CD14-positive monocyte (primary cell): ENCODE results near the gene EPYC. TPM values are rescaled to one million over a fixed set of nuclear protein-coding genes. Genes with fewer than 3 reads are reported as not detected.
A peak's percentile ranks its signal among the peaks of the same experiment; 100 is the strongest.

ENCODE experiments used
- DNase-seq, 3 donors: peaks; one replicate each; pipeline ENCODE4 v3.0.0-alpha.2; 2011 to 2022
- H2AFZ ChIP-seq: 2 replicates; pipeline ENCODE4 v1.6.0; 2012; ENCODE audit warnings: mild to moderate bottlenecking, low read depth, low read length, inconsistent platforms; ENCODE audit not compliant: insufficient read depth, poor library complexity, severe bottlenecking
- H3K27ac ChIP-seq, 2 donors: 1 replicate in 1 of 2; 2 replicates in 1 of 2; pipeline ENCODE4 v1.5.1; 2012 to 2013; ENCODE audit warnings: low read length in 2 of 2, control low read depth in 1 of 2, inconsistent platforms in 1 of 2, low read depth in 1 of 2, mild to moderate bottlenecking in 1 of 2
- H3K27me3 ChIP-seq, 2 donors: one replicate each; pipeline versions ENCODE4 v1.6.0 to v1.6.1; 2011 to 2013; ENCODE audit warnings: low read length in 2 of 2; ENCODE audit not compliant: control insufficient read depth in 2 of 2, insufficient read depth in 2 of 2
- H3K36me3 ChIP-seq, 2 donors: replicated peaks in 1 of 2; 1 replicate in 1 of 2; 2 replicates in 1 of 2; pipeline versions ENCODE4 v1.5.1 to v1.6.1; 2012 to 2013; ENCODE audit warnings: low read length in 2 of 2, control low read depth in 1 of 2, inconsistent platforms in 1 of 2, mild to moderate bottlenecking in 1 of 2; ENCODE audit not compliant: insufficient read depth in 2 of 2, control insufficient read depth in 1 of 2
- H3K4me1 ChIP-seq, 2 donors: 1 replicate in 1 of 2; 2 replicates in 1 of 2; pipeline versions ENCODE4 v1.5.1 to v1.6.1; 2012 to 2013; ENCODE audit warnings: low read length in 2 of 2, control low read depth in 1 of 2, inconsistent platforms in 1 of 2, mild to moderate bottlenecking in 1 of 2, moderate library complexity in 1 of 2; ENCODE audit not compliant: insufficient read depth in 2 of 2, control insufficient read depth in 1 of 2
- H3K4me2 ChIP-seq: replicated peaks from 2 replicates; pipeline ENCODE3; 2012; ENCODE audit warnings: low read length, moderate library complexity, mild to moderate bottlenecking; ENCODE audit not compliant: poor library complexity, severe bottlenecking; ENCODE audit errors: extremely low read depth
- H3K4me3 ChIP-seq, 3 experiments: fragments of 200-600 bp in 1 of 3; sonication (generic) in 1 of 3; replicated peaks in 1 of 3; 1 replicate in 2 of 3; 2 replicates in 1 of 3; pipeline ENCODE4 v1.5.1; 2011 to 2013; ENCODE audit warnings: low read length in 3 of 3, mild to moderate bottlenecking in 3 of 3, control low read depth in 2 of 3, low read depth in 2 of 3, inconsistent platforms in 1 of 3, moderate library complexity in 1 of 3
- H3K79me2 ChIP-seq: 2 replicates; pipeline ENCODE4 v1.6.0; 2012; ENCODE audit warnings: mild to moderate bottlenecking, control low read depth, inconsistent platforms, low read length, moderate library complexity; ENCODE audit not compliant: insufficient read depth
- H3K9ac ChIP-seq: 2 replicates; pipeline ENCODE4 v1.6.0; 2017; ENCODE audit warnings: low read length, mild to moderate bottlenecking; ENCODE audit not compliant: insufficient read depth, poor library complexity, severe bottlenecking
- H3K9me3 ChIP-seq, 2 donors: replicated peaks in 1 of 2; 1 replicate in 1 of 2; 2 replicates in 1 of 2; pipeline versions ENCODE4 v1.5.1 to v1.6.1; 2012 to 2013; ENCODE audit warnings: low read length in 2 of 2, control low read depth in 1 of 2; ENCODE audit not compliant: control insufficient read depth in 1 of 2, insufficient read depth in 1 of 2
- H4K20me1 ChIP-seq: 2 replicates; pipeline ENCODE4 v1.6.0; 2012; ENCODE audit warnings: mild to moderate bottlenecking, low read length, control low read depth, moderate library complexity; ENCODE audit not compliant: insufficient read depth
- H3K27ac Mint-ChIP-seq, 7 donors: one replicate each; pipeline ENCODE4 v1.8.0; 2020; ENCODE audit warnings: mild to moderate bottlenecking in 7 of 7, mixed read lengths in 7 of 7, moderate library complexity in 6 of 7, inconsistent platforms in 2 of 7
- H3K27me3 Mint-ChIP-seq, 3 donors: one replicate each; pipeline ENCODE4 v1.8.0; 2021 to 2022; ENCODE audit warnings: low read depth in 3 of 3, mild to moderate bottlenecking in 3 of 3, mixed read lengths in 3 of 3, moderate library complexity in 3 of 3, inconsistent platforms in 1 of 3
- H3K36me3 Mint-ChIP-seq, 2 donors: one replicate each; pipeline ENCODE4 v1.8.0; 2020; ENCODE audit warnings: mixed read lengths in 2 of 2, inconsistent platforms in 1 of 2, mild to moderate bottlenecking in 1 of 2
- H3K4me1 Mint-ChIP-seq: one replicate; pipeline ENCODE4 v1.8.0; 2020; ENCODE audit warnings: mild to moderate bottlenecking, mixed read lengths
- H3K4me3 Mint-ChIP-seq, 2 donors: one replicate each; pipeline ENCODE4 v1.8.0; 2020; ENCODE audit warnings: mild to moderate bottlenecking in 2 of 2, mixed read lengths in 2 of 2, moderate library complexity in 1 of 2
- H3K9me3 Mint-ChIP-seq, 7 donors: one replicate each; pipeline ENCODE4 v1.8.0; 2020 to 2022; ENCODE audit warnings: mixed read lengths in 7 of 7, mild to moderate bottlenecking in 6 of 7, moderate library complexity in 6 of 7, inconsistent platforms in 2 of 7
- WGBS: methylation state at CpG from one replicate; pipeline ENCODE4 v1.1.5; 2013; ENCODE audit warnings: missing lambda C conversion rate; ENCODE audit not compliant: insufficient coverage; 5-methylcytosine and 5-hydroxymethylcytosine counted together
- intact Hi-C, 2 donors: fragments of 100-400 bp; cut with micrococcal nuclease; formaldehyde crosslinking; loops; one replicate each; pipeline versions ENCODE4 v1.15.0 to v1.15.1; 2023
- polyA plus RNA-seq, 3 donors: library from polyadenylated mRNA; depleted of rRNA in 1 of 3; unstranded in 2 of 3; stranded (reverse) in 1 of 3; fragments of 300-500 nt in 2 of 3; fragments of >200 nt in 1 of 3; fragmentation: Illumina TruSeq in 2 of 3; gene quantifications; 1 replicate in 2 of 3; 2 replicates in 1 of 3; pipeline ENCODE4 v1.2.3, GENCODE V29; 2012 to 2021
- TF ChIP-seq, protein P1 (sequence below): fragments of 200-600 bp; IDR thresholded peaks from one replicate; pipeline ENCODE4 v1.8.0; 2022; ENCODE audit warnings: antibody characterized with exemption, mild to moderate bottlenecking

EPYC gene
- polyA plus RNA-seq, 3 donors = not detected

DNA sequence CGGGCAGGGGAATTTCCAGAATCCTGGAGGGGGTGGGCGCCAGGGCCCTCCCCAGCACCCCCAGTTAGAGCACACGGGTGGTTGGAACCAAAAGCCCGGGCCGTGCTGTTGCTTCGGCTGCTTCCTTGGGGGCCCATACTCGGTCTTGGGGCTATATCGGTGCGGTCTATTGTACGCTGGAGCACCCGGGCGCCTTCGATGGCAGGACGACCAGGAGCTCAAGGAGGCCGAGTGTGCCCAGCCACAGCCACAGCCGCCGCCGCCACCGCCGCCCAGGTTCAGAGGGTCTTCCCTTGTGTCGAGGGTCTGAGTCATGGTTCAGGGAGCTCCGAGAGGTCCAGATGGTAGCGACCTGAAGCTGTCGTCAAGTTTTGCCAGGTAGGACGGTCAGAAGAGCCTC is 50.3 kb downstream of the EPYC start:
- Histone ChIP-seq H3K79me2 (no peaks in the 10 kb centered on the region), H2AFZ (no peak overlapping the region), H3K4me1 (no peaks in the 10 kb centered on the region), H3K9ac (no peak overlapping the region), H3K4me2 (no peak overlapping the region), H4K20me1 (no peaks in the 10 kb centered on the region), H3K4me3 (no peak overlapping the region), H3K27ac (no peak overlapping the region), H3K9me3 (peaks cover 0 to 15% of the 10 kb centered on the region in 2 donors), H3K27me3 (no peaks in the 10 kb centered on the region), H3K36me3 (no peaks in the 10 kb centered on the region)
- Mint-ChIP-seq H3K27me3 (no peaks in the 10 kb centered on the region), H3K4me1 (no peaks in the 10 kb centered on the region), H3K4me3 (no peak overlapping the region), H3K27ac (no peak overlapping the region), H3K36me3 (no peaks in the 10 kb centered on the region), H3K9me3 (peaks cover 3 to 16% (median 6%) of the 10 kb centered on the region in 7 donors)
- no peak for DNase-seq
- 94% methylated on average over 25 of the region's 25 CpGs for WGBS
- intact Hi-C loops = loop anchor here in 1 of 2 donors (10.0 kb wide), 1 partner anchor 1410 kb away; no protein-coding TSS in a partner anchor
- TF ChIP-seq, protein P1, sequence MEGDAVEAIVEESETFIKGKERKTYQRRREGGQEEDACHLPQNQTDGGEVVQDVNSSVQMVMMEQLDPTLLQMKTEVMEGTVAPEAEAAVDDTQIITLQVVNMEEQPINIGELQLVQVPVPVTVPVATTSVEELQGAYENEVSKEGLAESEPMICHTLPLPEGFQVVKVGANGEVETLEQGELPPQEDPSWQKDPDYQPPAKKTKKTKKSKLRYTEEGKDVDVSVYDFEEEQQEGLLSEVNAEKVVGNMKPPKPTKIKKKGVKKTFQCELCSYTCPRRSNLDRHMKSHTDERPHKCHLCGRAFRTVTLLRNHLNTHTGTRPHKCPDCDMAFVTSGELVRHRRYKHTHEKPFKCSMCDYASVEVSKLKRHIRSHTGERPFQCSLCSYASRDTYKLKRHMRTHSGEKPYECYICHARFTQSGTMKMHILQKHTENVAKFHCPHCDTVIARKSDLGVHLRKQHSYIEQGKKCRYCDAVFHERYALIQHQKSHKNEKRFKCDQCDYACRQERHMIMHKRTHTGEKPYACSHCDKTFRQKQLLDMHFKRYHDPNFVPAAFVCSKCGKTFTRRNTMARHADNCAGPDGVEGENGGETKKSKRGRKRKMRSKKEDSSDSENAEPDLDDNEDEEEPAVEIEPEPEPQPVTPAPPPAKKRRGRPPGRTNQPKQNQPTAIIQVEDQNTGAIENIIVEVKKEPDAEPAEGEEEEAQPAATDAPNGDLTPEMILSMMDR = no peak

DNA sequence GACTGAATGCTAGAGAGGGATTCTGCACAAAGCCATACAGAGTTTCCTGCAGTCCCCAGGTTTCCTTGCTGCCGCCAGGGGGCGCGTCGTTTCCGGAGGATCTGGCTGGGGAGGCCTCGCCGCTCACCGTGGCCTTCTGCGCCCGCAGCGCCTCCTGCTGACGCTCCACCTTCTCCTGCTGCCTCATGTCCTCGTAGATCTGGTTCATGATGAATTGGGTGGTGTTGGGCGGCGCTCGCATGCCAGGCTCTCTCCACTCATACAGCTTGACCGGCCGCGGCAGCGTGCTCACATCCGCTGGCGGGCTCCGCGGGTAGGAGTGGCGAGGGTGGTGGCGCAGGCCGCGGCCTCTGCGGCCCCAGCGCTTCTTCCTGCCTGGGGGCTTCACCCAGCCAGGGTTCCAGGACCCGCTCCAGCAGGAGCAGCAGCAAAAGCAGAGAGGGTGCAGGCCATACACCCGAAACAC is 50.8 kb downstream of the EPYC start:
- Mint-ChIP-seq H3K27me3 (no peaks in the 10 kb centered on the region), H3K27ac (no peak overlapping the region), H3K36me3 (no peaks in the 10 kb centered on the region), H3K4me1 (no peaks in the 10 kb centered on the region), H3K9me3 (peaks cover 3 to 16% (median 6%) of the 10 kb centered on the region in 7 donors), H3K4me3 (no peak overlapping the region)
- Histone ChIP-seq H2AFZ (no peak overlapping the region), H3K4me1 (no peaks in the 10 kb centered on the region), H3K27me3 (no peaks in the 10 kb centered on the region), H3K36me3 (no peaks in the 10 kb centered on the region), H3K4me2 (no peak overlapping the region), H3K27ac (no peak overlapping the region), H3K9ac (no peak overlapping the region), H4K20me1 (no peaks in the 10 kb centered on the region), H3K9me3 (peaks cover 0 to 15% of the 10 kb centered on the region in 2 donors), H3K4me3 (no peak overlapping the region), H3K79me2 (no peaks in the 10 kb centered on the region)
- intact Hi-C loops = loop anchor here in 1 of 2 donors (10.0 kb wide), 1 partner anchor 1409 kb away; no protein-coding TSS in a partner anchor
- DNase-seq = no peak
- 89% methylated on average over 22 of the region's 32 CpGs for WGBS
- TF ChIP-seq, protein P1 = peak; percentile 23
